ENCODE measurements around the gene EMD. TPM values are rescaled to one million over a fixed set of nuclear protein-coding genes. Genes with fewer than 3 reads are reported as not detected.
"Not testable (repeated sequence)": the region's sequence is repeated elsewhere in the genome, so short reads cannot be mapped to it uniquely, and the experiment has no call there.

Gene EMD
- total RNA-seq (2014; rRNA removed; shearing (Covaris generic); ENCODE audit: low replicate concordance) = 48.7 and 62.4 TPM in 2 replicates

GRCh38 chrX:154378799-154379568 lies at the start of gene EMD:
EMD (plus strand) TSS chrX:154379295; CDS start chrX:154379485, 190 bp downstream.
- H3K36me3 ChIP-seq = peaks cover 3% of the 10 kb centered on the region
- DNase-seq = peak; percentile 98

GRCh38 chrX:154332561-154332960 lies 46.5 kb upstream of the EMD start:
- no peak overlapping the region for H3K4me3 ChIP-seq
- no peaks in the 10 kb centered on the region for H3K36me3 ChIP-seq
- DNase-seq = no peak
- no peaks in the 10 kb centered on the region for H3K27me3 ChIP-seq
- no peaks in the 10 kb centered on the region for H3K9me3 ChIP-seq

More at GRCh38 chrX:154378799-154379568, at the start of gene EMD:
- Histone ChIP-seq H3K27me3 (no peaks in the 10 kb centered on the region), H3K4me3 (peak within 1 kb of the TSS; percentile 67), H3K9me3 (no peaks in the 10 kb centered on the region)

- no peak for DNase-seq
- Histone ChIP-seq H3K27me3 (no peaks in the 10 kb centered on the region), H3K9me3 (no peaks in the 10 kb centered on the region), H3K36me3 (no peaks in the 10 kb centered on the region), H3K4me3 (no peak overlapping the region)
Measured at GRCh38 chrX:154333116-154333515, 46.0 kb upstream of the EMD start.

GRCh38 chrX:154333837-154334271 lies 45.2 kb upstream of the EMD start:
- H3K9me3 ChIP-seq = no peaks in the 10 kb centered on the region
- DNase-seq = no peak
- no peaks in the 10 kb centered on the region for H3K36me3 ChIP-seq
- no peak overlapping the region for H3K4me3 ChIP-seq
- H3K27me3 ChIP-seq = no peaks in the 10 kb centered on the region

- DNase-seq = no peak
- H3K36me3 ChIP-seq = no peaks in the 10 kb centered on the region
- H3K27me3 ChIP-seq = no peaks in the 10 kb centered on the region
- H3K4me3 ChIP-seq = no peak overlapping the region
- no peaks in the 10 kb centered on the region for H3K9me3 ChIP-seq
Measured at GRCh38 chrX:154334496-154334895, 44.6 kb upstream of the EMD start.

GRCh38 chrX:154341399-154342298 lies 37.4 kb upstream of the EMD start:
- H3K9me3 ChIP-seq, H3K27me3 ChIP-seq, H3K4me3 ChIP-seq, DNase-seq, H3K36me3 ChIP-seq: not testable (repeated sequence)

GRCh38 chrX:154343063-154343462 lies 36.0 kb upstream of the EMD start:
- not testable (repeated sequence) for DNase-seq, H3K27me3 ChIP-seq

GRCh38 chrX:154343620-154344019 lies 35.5 kb upstream of the EMD start:
- DNase-seq, H3K36me3 ChIP-seq, H3K4me3 ChIP-seq, H3K27me3 ChIP-seq, H3K9me3 ChIP-seq: not testable (repeated sequence)

More at GRCh38 chrX:154343063-154343462, 36.0 kb upstream of the EMD start:
- H3K4me3 ChIP-seq, H3K36me3 ChIP-seq, H3K9me3 ChIP-seq: not testable (repeated sequence)

- no peaks in the 10 kb centered on the region for H3K9me3 ChIP-seq
- no peaks in the 10 kb centered on the region for H3K27me3 ChIP-seq
- H3K4me3 ChIP-seq = no peak overlapping the region
- DNase-seq = peak; percentile 49
- peaks cover 44% of the 10 kb centered on the region for H3K36me3 ChIP-seq
Measured at GRCh38 chrX:154348114-154348531, 31.0 kb upstream of the EMD start.

GRCh38 chrX:154348646-154349358 lies 30.3 kb upstream of the EMD start:
- H3K9me3 ChIP-seq = no peaks in the 10 kb centered on the region
- H3K36me3 ChIP-seq = peaks cover 51% of the 10 kb centered on the region
- no peaks in the 10 kb centered on the region for H3K27me3 ChIP-seq
- no peak for DNase-seq
- no peak overlapping the region for H3K4me3 ChIP-seq

GRCh38 chrX:154349359-154349935 lies 29.6 kb upstream of the EMD start:
- Histone ChIP-seq H3K36me3 (peaks cover 57% of the 10 kb centered on the region), H3K9me3 (no peaks in the 10 kb centered on the region), H3K27me3 (no peaks in the 10 kb centered on the region), H3K4me3 (no peak overlapping the region)
- DNase-seq = no peak

GRCh38 chrX:154349979-154350378 lies 29.1 kb upstream of the EMD start:
- no peaks in the 10 kb centered on the region for H3K27me3 ChIP-seq
- DNase-seq = no peak
- H3K9me3 ChIP-seq = no peaks in the 10 kb centered on the region
- H3K4me3 ChIP-seq = no peak overlapping the region
- H3K36me3 ChIP-seq = peaks cover 57% of the 10 kb centered on the region

GRCh38 chrX:154350429-154351182 lies 28.5 kb upstream of the EMD start:
- no peak for DNase-seq
- no peaks in the 10 kb centered on the region for H3K9me3 ChIP-seq
- H3K27me3 ChIP-seq = no peaks in the 10 kb centered on the region
- no peak overlapping the region for H3K4me3 ChIP-seq
- H3K36me3 ChIP-seq = peaks cover 57% of the 10 kb centered on the region

GRCh38 chrX:154351183-154352011 lies 27.7 kb upstream of the EMD start:
- Histone ChIP-seq H3K36me3 (peaks cover 62% of the 10 kb centered on the region), H3K27me3 (no peaks in the 10 kb centered on the region), H3K4me3 (no peak overlapping the region), H3K9me3 (no peaks in the 10 kb centered on the region)
- DNase-seq = no peak

- Histone ChIP-seq H3K27me3 (no peaks in the 10 kb centered on the region), H3K9me3 (no peaks in the 10 kb centered on the region), H3K4me3 (no peak overlapping the region), H3K36me3 (peaks cover 65% of the 10 kb centered on the region)
- DNase-seq = no peak
Measured at GRCh38 chrX:154352012-154352401, 27.1 kb upstream of the EMD start.
